Esophagus muscularis mucosa (tissue), 4 donors: ENCODE data around the gene EPB41. TPM values are rescaled to one million over a fixed set of nuclear protein-coding genes. Genes with fewer than 3 reads are reported as not detected.
"Not testable (repeated sequence)": the region's sequence is repeated elsewhere in the genome, so short reads cannot be mapped to it uniquely, and the experiment has no call there.

ENCODE experiments used
- DNase-seq: peaks from one replicate; pipeline ENCODE4 v3.0.0-alpha.2; 2017; ENCODE audit errors: extremely low spot score
- H3K27ac ChIP-seq, 4 donors: fragments of 200-600 bp; sonication (generic); replicated peaks in 1 of 4; 1 replicate in 3 of 4; 2 replicates in 1 of 4; pipeline ENCODE4 v1.5.1; 2016 to 2019; ENCODE audit warnings: mild to moderate bottlenecking in 1 of 4
- H3K27me3 ChIP-seq, 4 donors: fragments of 200-600 bp; sonication (generic); one replicate each; pipeline versions ENCODE4 v1.5.1 to v1.6.0; 2016 to 2019
- H3K36me3 ChIP-seq, 4 donors: fragments of 200-600 bp; sonication (generic); one replicate each; pipeline ENCODE4 v1.5.1; 2016 to 2019
- H3K4me1 ChIP-seq, 4 donors: fragments of 200-600 bp; sonication (generic); one replicate each; pipeline ENCODE4 v1.5.1; 2016 to 2019
- H3K4me3 ChIP-seq, 4 donors: fragments of 200-600 bp; sonication (generic); 1 replicate in 2 of 4; 2 replicates in 2 of 4; pipeline ENCODE4 v1.5.1; 2016 to 2019; ENCODE audit warnings: mild to moderate bottlenecking in 4 of 4, moderate library complexity in 1 of 4
- H3K9me3 ChIP-seq, 4 donors: fragments of 200-600 bp; sonication (generic); 1 replicate in 3 of 4; 2 replicates in 1 of 4; pipeline ENCODE4 v1.5.1; 2016 to 2019
- CTCF ChIP-seq, 3 experiments: fragments of 200-600 bp in 2 of 3; fragments of 450-650 bp in 1 of 3; sonication (generic) in 2 of 3; IDR thresholded peaks; one replicate each; pipeline ENCODE4 v1.5.1; 2017 to 2019; ENCODE audit warnings: antibody characterized with exemption in 3 of 3, mild to moderate bottlenecking in 2 of 3, moderate library complexity in 1 of 3
- EP300 ChIP-seq: sonication (generic); formaldehyde crosslinking; IDR thresholded peaks from one replicate; pipeline ENCODE4 v1.6.1; 2017; ENCODE audit warnings: antibody characterized with exemption
- POLR2A ChIP-seq: fragments of 450-650 bp; IDR thresholded peaks from one replicate; pipeline ENCODE4 v1.6.1; 2017; ENCODE audit warnings: antibody characterized with exemption, moderate library complexity, mild to moderate bottlenecking, low read depth
- POLR2AphosphoS5 ChIP-seq, 2 donors: sonication (generic); formaldehyde crosslinking; IDR thresholded peaks; one replicate each; pipeline ENCODE4 v1.6.1; 2017; ENCODE audit warnings: antibody characterized with exemption in 2 of 2
- WGBS: methylation state at CpG from one replicate; pipeline ENCODE4 v1.1.5; 2018; 5-methylcytosine and 5-hydroxymethylcytosine counted together
- intact Hi-C: fragments of 100-400 bp; cut with DNase I; formaldehyde crosslinking; loops from one replicate; pipeline ENCODE4 v1.15.1; 2023
- total RNA-seq, 4 donors: library from RNA; depleted of rRNA; stranded (reverse); fragments of >200 nt; gene quantifications; one replicate each; pipeline versions ENCODE4 v1.1.0 to v1.2.1, GENCODE V29; 2016

Gene EPB41
- total RNA-seq, 4 donors from 2014 or later: 18.2 to 24.6 (median 18.5) TPM

- no peak for DNase-seq
- Histone ChIP-seq H3K27me3 (no peaks in the 10 kb centered on the region), H3K27ac (no peak overlapping the region), H3K4me3 (no peak overlapping the region), H3K36me3 (peaks cover 0 to 5% (median 0%) of the 10 kb centered on the region in 4 donors), H3K4me1 (no peaks in the 10 kb centered on the region), H3K9me3 (no peaks in the 10 kb centered on the region)
- no peak for TF ChIP-seq EP300
- TF ChIP-seq POLR2AphosphoS5 (IDR thresholded peaks at IDR 0.05): no peak
- no peak for TF ChIP-seq CTCF (IDR thresholded peaks at IDR 0.05)
- TF ChIP-seq POLR2A: no peak
- intact Hi-C loops: no loop called here
- 100% methylated on average over 2 of the region's 2 CpGs for WGBS
These were observed 162.8 kb downstream of the EPB41 start for GRCh38 chr1:29077155-29077554.

DNA sequence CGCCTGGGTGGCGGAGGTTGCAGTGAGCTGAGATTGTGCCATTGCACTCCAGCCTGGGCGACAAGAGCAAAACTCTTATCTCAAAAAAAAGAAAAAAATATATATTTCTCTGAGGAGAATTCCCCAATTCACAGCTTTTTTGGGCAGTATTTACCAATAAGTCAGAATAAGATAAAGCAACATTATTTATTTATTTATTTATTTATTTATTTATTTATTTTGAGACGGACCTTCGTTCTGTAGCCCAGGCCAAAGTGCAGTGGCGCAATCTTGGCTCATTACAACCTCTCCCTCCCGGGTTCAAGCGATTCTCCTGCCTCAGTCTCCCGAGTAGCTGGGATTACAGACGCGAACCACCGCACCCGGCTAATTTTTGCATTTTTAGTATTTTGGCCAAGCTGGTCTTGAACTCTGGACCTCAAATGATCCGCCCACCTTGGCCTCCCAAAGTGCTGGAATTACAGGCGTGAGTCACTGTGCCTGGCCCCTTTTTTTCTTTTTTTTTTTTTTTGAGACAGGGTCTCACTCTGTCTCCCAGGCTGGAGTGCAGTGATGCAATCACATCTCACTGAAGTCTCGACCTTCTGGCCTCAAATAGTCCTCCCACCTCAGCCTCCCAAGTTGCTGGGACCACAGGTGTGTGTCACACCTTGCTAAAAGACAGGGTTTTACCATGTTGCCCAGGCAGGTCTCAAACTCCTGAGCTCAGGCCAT is 165.7 kb downstream of the EPB41 start:
- DNase-seq, intact Hi-C loops, H3K27me3 ChIP-seq, H3K36me3 ChIP-seq, H3K9me3 ChIP-seq, H3K27ac ChIP-seq, H3K4me1 ChIP-seq, H3K4me3 ChIP-seq: not testable (repeated sequence)
- 93% methylated on average over 16 of the region's 16 CpGs for WGBS

DNA sequence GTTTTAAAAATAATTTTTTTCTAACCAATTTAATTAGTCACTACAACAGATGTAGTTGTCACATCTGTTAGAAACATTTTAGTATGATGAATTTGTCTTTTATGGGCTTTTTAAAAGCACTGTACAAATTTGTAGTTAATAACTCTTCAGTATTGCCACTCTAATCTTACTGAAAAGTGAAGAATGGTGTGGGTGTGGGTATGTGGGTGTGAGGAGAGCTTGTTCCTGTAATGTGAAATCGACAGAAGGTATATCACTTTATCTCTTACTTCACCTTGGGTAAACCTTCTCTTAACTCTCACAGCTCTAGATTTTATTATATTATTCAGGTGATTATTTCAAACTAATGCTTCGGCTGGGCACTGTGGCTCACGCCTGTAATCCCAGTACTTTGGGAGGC is 166.8 kb downstream of the EPB41 start:
- TF ChIP-seq POLR2AphosphoS5 (IDR thresholded peaks at IDR 0.05): no peak
- no peak for TF ChIP-seq POLR2A
- no peak for TF ChIP-seq EP300
- no peak for TF ChIP-seq CTCF (IDR thresholded peaks at IDR 0.05)
- Histone ChIP-seq H3K36me3 (no peaks in the 10 kb centered on the region), H3K27ac (no peak overlapping the region), H3K27me3 (no peaks in the 10 kb centered on the region), H3K4me1 (no peaks in the 10 kb centered on the region), H3K9me3 (no peaks in the 10 kb centered on the region), H3K4me3 (no peak overlapping the region)
- 100% methylated on average over 3 of the region's 3 CpGs for WGBS
- no peak for DNase-seq
- intact Hi-C loops: no loop called here

GRCh38 chr1:29082519-29082918 is 168.2 kb downstream of the EPB41 start:
- intact Hi-C loops: no loop called here
- WGBS: 79% methylated on average over 3 of the region's 3 CpGs

More at GRCh38 chr1:29082519-29082918, 168.2 kb downstream of the EPB41 start:
- Histone ChIP-seq H3K27me3 (no peaks in the 10 kb centered on the region), H3K27ac (no peak overlapping the region), H3K9me3 (no peaks in the 10 kb centered on the region), H3K4me1 (no peaks in the 10 kb centered on the region), H3K36me3 (no peaks in the 10 kb centered on the region), H3K4me3 (no peak overlapping the region)
- no peak for TF ChIP-seq POLR2AphosphoS5 (IDR thresholded peaks at IDR 0.05)
- TF ChIP-seq CTCF (IDR thresholded peaks at IDR 0.05): no peak
- no peak for TF ChIP-seq EP300
- TF ChIP-seq POLR2A: no peak
- DNase-seq: no peak
